ENCODE data around the gene DLX2. TPM values are rescaled to one million over a fixed set of nuclear protein-coding genes. Genes with fewer than 3 reads are reported as not detected.

DLX2 gene
- total and polyA plus RNA-seq, 2 of the 13 experiments (the other 11 are each of a cell fraction or from before 2014, with no cell fraction given) = 0.07 to 0.15 TPM

- Histone ChIP-seq H2AFZ (ENCODE audit: low read length) (no peak overlapping the region), H3K9ac (ENCODE audit: insufficient read depth, low read depth, low read length) (no peak overlapping the region), H3K27ac (ENCODE audit: extremely low read length, insufficient read depth, low read length) (no peak overlapping the region), H3K27me3 (ENCODE audit: control insufficient read depth in 1 of 2, insufficient read depth in 2 of 2, low read length in 2 of 2) (peaks cover 18 to 99% of the 10 kb centered on the region in 2 experiments; a peak in 4 of 5 replicates), H3K4me1 (ENCODE audit: insufficient read depth, low read length) (peaks cover 45% of the 10 kb centered on the region), H3K36me3 (replicated peaks in 1 of 2; ENCODE audit: control insufficient read depth in 1 of 2, insufficient read depth in 2 of 2, low read length in 2 of 2) (no peaks in the 10 kb centered on the region), H3K4me3 (replicated peaks in 1 of 3; ENCODE audit: insufficient read depth in 1 of 3, low read depth in 2 of 3, low read length in 3 of 3) (peak overlapping the region in 1 of 3 experiments; percentile 20; a peak in 1 of 6 replicates), H3K9me3 (ENCODE audit: low read length) (no peaks in the 10 kb centered on the region), H3K4me2 (ENCODE audit: low read depth, low read length) (peak overlapping the region; percentile 40), H4K20me1 (ENCODE audit: insufficient read depth, low read length) (peaks cover 9% of the 10 kb centered on the region; the same call in 1 of the 2 replicates), H3K79me2 (ENCODE audit: insufficient read depth, low read length) (no peaks in the 10 kb centered on the region)
- FAIRE-seq = no peak
- ChIA-PET POLR2A (interaction anchor here (2.5 kb wide), 1 partner anchor 12 kb away, joined by 16 read pairs; the partner anchor contains the start of gene DLX2), CTCF (ENCODE audit: low intra/inter-chr PET ratio, low total read pairs) (no interaction called here)
- in situ Hi-C loops (cut with HindIII; ENCODE audit: extremely low pct_ligation_motif_present, low pct_unique_long_range_greater_than_20kb) = no loop called here
- BruUV-seq (replicated peaks) = no TSS peak
- no peak for DNase-seq (ENCODE audit: low spot score)
- WGBS (ENCODE audit: low lambda C conversion rate) = 17% methylated on average over 26 of the region's 39 CpGs
- peak; percentile 5; the same call in 1 of the 3 replicates for ATAC-seq
- intact Hi-C loops (cut with micrococcal nuclease; ENCODE audit: unreplicated experiment) = no loop called here
- TF ChIP-seq CCDC6 (CRISPR knock-in tag; IDR thresholded peaks at IDR 0.05) (no peak), ZSCAN29 (CRISPR knock-in tag; conservative IDR thresholded peaks at IDR 0.05) (no peak), ZNF263 (CRISPR knock-in tag; IDR thresholded peaks at IDR 0.05) (peak; percentile 48; the same call in 1 of the 2 replicates), ZNF350 (CRISPR knock-in tag; IDR thresholded peaks at IDR 0.05; ENCODE audit: borderline replicate concordance, low read depth) (0 out of 2 replicates have a peak, but pooled peaks have one; percentile 10), HNRNPLL (IDR thresholded peaks at IDR 0.05; ENCODE audit: low read depth, low read length, poor library complexity, severe bottlenecking) (peak; percentile 49), ZNF576 (CRISPR knock-in tag; IDR thresholded peaks at IDR 0.05) (0 out of 2 replicates have a peak, but pooled peaks have one; percentile 23), ZNF800 (CRISPR knock-in tag; IDR thresholded peaks at IDR 0.05) (0 out of 2 replicates have a peak, but pooled peaks have one; percentile 23), ZNF598 (CRISPR knock-in tag; IDR thresholded peaks at IDR 0.05; ENCODE audit: borderline replicate concordance) (0 out of 2 replicates have a peak, but pooled peaks have one; percentile 18), XRCC5 (optimal IDR thresholded peaks at IDR 0.05; ENCODE audit: low read length) (peak; percentile 3), NR2F6 (IDR thresholded peaks at IDR 0.05) (no peak), NR2F6 (CRISPR knock-in tag; IDR thresholded peaks at IDR 0.05) (no peak), ZNF777 (CRISPR knock-in tag; IDR thresholded peaks at IDR 0.05) (peak; percentile 31; the same call in 1 of the 2 replicates)
- TF ChIP-seq, protein P1, sequence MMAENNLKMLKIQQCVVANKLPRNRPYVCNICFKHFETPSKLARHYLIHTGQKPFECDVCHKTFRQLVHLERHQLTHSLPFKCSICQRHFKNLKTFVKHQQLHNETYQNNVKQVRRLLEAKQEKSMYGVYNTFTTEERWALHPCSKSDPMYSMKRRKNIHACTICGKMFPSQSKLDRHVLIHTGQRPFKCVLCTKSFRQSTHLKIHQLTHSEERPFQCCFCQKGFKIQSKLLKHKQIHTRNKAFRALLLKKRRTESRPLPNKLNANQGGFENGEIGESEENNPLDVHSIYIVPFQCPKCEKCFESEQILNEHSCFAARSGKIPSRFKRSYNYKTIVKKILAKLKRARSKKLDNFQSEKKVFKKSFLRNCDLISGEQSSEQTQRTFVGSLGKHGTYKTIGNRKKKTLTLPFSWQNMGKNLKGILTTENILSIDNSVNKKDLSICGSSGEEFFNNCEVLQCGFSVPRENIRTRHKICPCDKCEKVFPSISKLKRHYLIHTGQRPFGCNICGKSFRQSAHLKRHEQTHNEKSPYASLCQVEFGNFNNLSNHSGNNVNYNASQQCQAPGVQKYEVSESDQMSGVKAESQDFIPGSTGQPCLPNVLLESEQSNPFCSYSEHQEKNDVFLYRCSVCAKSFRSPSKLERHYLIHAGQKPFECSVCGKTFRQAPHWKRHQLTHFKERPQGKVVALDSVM (CRISPR knock-in tag; IDR thresholded peaks at IDR 0.05) = peak; percentile 81
- TF ChIP-seq, protein P2, sequence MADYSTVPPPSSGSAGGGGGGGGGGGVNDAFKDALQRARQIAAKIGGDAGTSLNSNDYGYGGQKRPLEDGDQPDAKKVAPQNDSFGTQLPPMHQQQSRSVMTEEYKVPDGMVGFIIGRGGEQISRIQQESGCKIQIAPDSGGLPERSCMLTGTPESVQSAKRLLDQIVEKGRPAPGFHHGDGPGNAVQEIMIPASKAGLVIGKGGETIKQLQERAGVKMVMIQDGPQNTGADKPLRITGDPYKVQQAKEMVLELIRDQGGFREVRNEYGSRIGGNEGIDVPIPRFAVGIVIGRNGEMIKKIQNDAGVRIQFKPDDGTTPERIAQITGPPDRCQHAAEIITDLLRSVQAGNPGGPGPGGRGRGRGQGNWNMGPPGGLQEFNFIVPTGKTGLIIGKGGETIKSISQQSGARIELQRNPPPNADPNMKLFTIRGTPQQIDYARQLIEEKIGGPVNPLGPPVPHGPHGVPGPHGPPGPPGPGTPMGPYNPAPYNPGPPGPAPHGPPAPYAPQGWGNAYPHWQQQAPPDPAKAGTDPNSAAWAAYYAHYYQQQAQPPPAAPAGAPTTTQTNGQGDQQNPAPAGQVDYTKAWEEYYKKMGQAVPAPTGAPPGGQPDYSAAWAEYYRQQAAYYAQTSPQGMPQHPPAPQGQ (CRISPR knock-in tag; IDR thresholded peaks at IDR 0.05; ENCODE audit: borderline replicate concordance) = no peak
Observed at GRCh38 chr2:172090044-172090961, 12.4 kb downstream of the DLX2 start.
